Adrenal gland (tissue), 5 donors: ENCODE data around the gene NR2F6.

Experiments used
- CTCF ChIP-seq, 6 experiments: fragments of 450-650 bp in 4 of 6; fragments of 200-600 bp in 2 of 6; sonication (generic) in 1 of 6; IDR thresholded peaks; 1 replicate in 5 of 6; 2 replicates in 1 of 6; pipeline versions ENCODE4 v1.5.1 to v1.8.0; 2016 to 2021; ENCODE audit warnings: antibody characterized with exemption in 6 of 6, mild to moderate bottlenecking in 2 of 6, moderate library complexity in 1 of 6
- POLR2A ChIP-seq, 2 donors: fragments of 450-650 bp; IDR thresholded peaks; one replicate each; pipeline ENCODE4 v1.6.1; 2017; ENCODE audit warnings: antibody characterized with exemption in 2 of 2, mild to moderate bottlenecking in 2 of 2, moderate library complexity in 1 of 2
- donor health status: DM: no; HTN: no; CAD: no.

DNA sequence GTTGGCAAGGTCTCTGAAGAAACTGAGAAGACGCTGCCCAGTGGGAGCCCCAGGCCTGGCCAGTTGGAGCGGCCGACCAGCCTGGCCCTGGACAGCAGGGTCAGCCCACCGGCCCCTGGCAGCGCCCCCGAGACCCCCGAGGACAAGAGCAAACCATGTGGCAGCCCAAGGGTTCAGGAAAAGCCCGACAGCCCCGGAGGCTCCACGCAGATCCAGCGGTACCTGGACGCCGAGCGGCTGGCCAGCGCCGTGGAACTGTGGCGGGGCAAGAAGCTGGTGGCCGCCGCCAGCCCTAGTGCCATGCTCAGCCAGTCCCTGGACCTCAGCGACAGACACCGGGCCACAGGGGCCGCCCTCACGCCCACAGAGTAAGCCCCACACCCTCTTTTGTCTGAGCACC, 50.6 kb downstream of the NR2F6 start:
- no peak for TF ChIP-seq CTCF (IDR thresholded peaks at IDR 0.05)
- no peak for TF ChIP-seq POLR2A (IDR thresholded peaks at IDR 0.05)
